ENCODE measurements around the gene TRAF2.

DNA sequence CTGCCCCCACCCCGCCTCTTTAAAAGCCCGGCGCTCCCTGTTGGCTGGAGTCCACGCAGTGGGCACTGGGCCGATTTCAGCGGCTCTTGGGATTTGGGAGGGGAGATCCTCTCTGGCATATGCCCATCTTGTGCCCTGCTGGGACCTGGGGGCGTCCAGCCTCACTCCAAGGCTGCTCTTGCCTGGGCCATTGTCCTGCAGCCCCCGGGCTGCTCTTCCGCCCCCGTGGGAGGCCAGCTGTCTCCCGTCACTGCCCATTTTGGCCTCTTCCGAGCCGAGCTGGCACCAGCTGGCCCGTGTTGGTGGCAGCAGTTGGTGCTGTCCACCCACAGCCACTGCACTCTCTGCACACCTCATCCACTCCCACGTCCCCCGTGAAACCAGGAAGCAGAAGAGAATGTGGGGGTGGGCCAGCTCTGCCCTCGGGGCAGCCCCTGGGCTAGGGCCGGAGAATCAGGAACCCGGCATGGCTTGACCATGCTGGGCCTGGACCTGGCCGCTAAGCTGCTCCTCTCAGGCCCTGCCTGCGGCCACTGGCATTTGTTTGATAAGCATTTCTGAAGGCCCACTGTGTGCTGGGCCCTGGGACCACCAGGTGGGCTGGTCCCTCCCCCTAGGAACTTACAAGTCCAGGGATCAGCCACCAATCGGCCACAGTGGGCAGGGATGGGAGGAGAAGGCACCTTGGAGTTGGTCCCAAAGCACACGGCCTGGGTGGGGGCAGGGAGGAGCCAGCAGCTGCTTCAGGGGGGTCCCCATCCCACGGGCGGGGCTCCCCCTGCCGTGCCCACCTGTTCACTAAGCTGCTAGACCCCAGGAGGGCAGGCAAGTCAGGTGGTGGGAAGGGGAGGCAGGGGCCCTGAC, 60.9 kb downstream of the TRAF2 start:
- TF ChIP-seq POLR2AphosphoS5 (IDR thresholded peaks at IDR 0.05; ENCODE audit: low read depth, low read length), result no peak
- TF ChIP-seq FOXP2 (optimal IDR thresholded peaks at IDR 0.05; ENCODE audit: borderline replicate concordance, extremely low read depth, extremely low read length, insufficient read depth), result no peak
- TF ChIP-seq SIN3A (IDR thresholded peaks at IDR 0.05; ENCODE audit: borderline replicate concordance, insufficient read depth, low read length), result no peak
- no peak for TF ChIP-seq TAF1 (IDR thresholded peaks at IDR 0.05; ENCODE audit: borderline replicate concordance, insufficient read depth, low read length)
